HCT116 (cell line): ENCODE data around the gene GGACT. TPM values are rescaled to one million over a fixed set of nuclear protein-coding genes. Genes with fewer than 3 reads are reported as not detected.

Source experiments
- ATAC-seq: fragments of 200-7000 bp; cut with Tn5 transposase; 2 replicates; pipeline ENCODE4 v1.9.1; 2020; ENCODE audit warnings: mild to moderate bottlenecking, moderate library complexity
- BruUV-seq: library from RNA; stranded (reverse); fragments of 400-500 nt; replicated peaks from 2 replicates; lab custom pipeline; 2021; lab: Mats Ljungman, UMichigan
- CTCF ChIA-PET: fragments of 300-600 bp; sonication (Branson Sonifier 250); formaldehyde crosslinking; loops from one replicate; lab custom pipeline; 2021; ENCODE audit warnings: antibody characterized with exemption; lab: Charles Lee
- POLR2A ChIA-PET: fragments of 300-600, 350-600 bp; sonication (Branson Sonifier 250); formaldehyde crosslinking; loops from one replicate; lab custom pipeline; 2021; ENCODE audit warnings: antibody characterized with exemption; lab: Charles Lee
- RAD21 ChIA-PET, 2 experiments: fragments of 300-600 bp; sonication (Branson Sonifier 250); formaldehyde crosslinking; loops; one replicate each; lab custom pipeline; 2023; ENCODE audit warnings: low total read pairs in 2 of 2; ENCODE audit not compliant: uncharacterized antibody in 2 of 2, unreplicated experiment in 2 of 2, low non-redundant PET in 1 of 2; lab: Charles Lee
- DNase-seq: peaks from one replicate; pipeline ENCODE4 v3.0.0-alpha.2; 2010; ENCODE audit warnings: low read depth, low spot score
- H2AFZ ChIP-seq: fragments of 200-600 bp; shearing (Covaris generic), sonication (generic); 2 replicates; pipeline ENCODE4 v1.6.1; 2017; ENCODE audit warnings: low read depth, mixed run types, mixed read lengths, antibody characterized with exemption, low read length; ENCODE audit not compliant: poor library complexity, severe bottlenecking
- H3K27ac ChIP-seq: 2 replicates; pipeline ENCODE4 v1.5.1; 2012; ENCODE audit warnings: low read depth, low read length
- H3K27me3 ChIP-seq: fragments of 200-600 bp; sonication (generic); 2 replicates; pipeline ENCODE4 v1.6.1; 2016; ENCODE audit warnings: mixed run types, low read length, mixed read lengths; ENCODE audit not compliant: insufficient read depth
- H3K36me3 ChIP-seq, 2 experiments: fragments of 200-500 bp in 1 of 2; fragments of 200-600 bp in 1 of 2; sonication (Bioruptor generic) in 1 of 2; sonication (generic) in 1 of 2; 2 replicates each; pipeline versions ENCODE4 v1.5.1 to v1.6.1; 2014 to 2016; ENCODE audit warnings: low read length in 2 of 2, inconsistent platforms in 1 of 2, mixed read lengths in 1 of 2, mixed run types in 1 of 2; ENCODE audit not compliant: insufficient read depth in 2 of 2, control insufficient read depth in 1 of 2
- H3K4me1 ChIP-seq, 2 experiments: fragments of 200-600 bp in 1 of 2; sonication (generic) in 1 of 2; 2 replicates each; pipeline versions ENCODE4 v1.5.1 to v1.6.1; 2012 to 2017; ENCODE audit warnings: low read length in 2 of 2, inconsistent platforms in 1 of 2, mild to moderate bottlenecking in 1 of 2, mixed read lengths in 1 of 2, mixed run types in 1 of 2, moderate library complexity in 1 of 2; ENCODE audit not compliant: insufficient read depth in 2 of 2, control insufficient read depth in 1 of 2
- H3K4me2 ChIP-seq: fragments of 200-600 bp; sonication (generic); 2 replicates; pipeline ENCODE4 v1.6.1; 2017; ENCODE audit warnings: mixed run types, low read length, mixed read lengths
- H3K4me3 ChIP-seq, 2 experiments: fragments of 200-600 bp in 1 of 2; sonication (generic) in 1 of 2; replicated peaks in 1 of 2; 2 replicates each; pipeline ENCODE4 v1.5.1; 2011 to 2016; ENCODE audit warnings: low read length in 2 of 2, control low read depth in 1 of 2, low read depth in 1 of 2, mild to moderate bottlenecking in 1 of 2, mixed read lengths in 1 of 2, mixed run types in 1 of 2
- H3K79me2 ChIP-seq: fragments of 200-600 bp; sonication (generic); 2 replicates; pipeline ENCODE4 v1.6.1; 2017; ENCODE audit warnings: mild to moderate bottlenecking, mixed run types, low read length, moderate library complexity, mixed read lengths; ENCODE audit not compliant: insufficient read depth
- H3K9ac ChIP-seq: fragments of 200-600 bp; sonication (generic); 2 replicates; pipeline ENCODE4 v1.6.1; 2016; ENCODE audit warnings: low read length, mixed read lengths
- H3K9me2 ChIP-seq: fragments of 200-600 bp; sonication (generic), shearing (Covaris generic); 2 replicates; pipeline ENCODE4 v1.6.1; 2017; ENCODE audit warnings: mixed run types, mild to moderate bottlenecking, moderate library complexity; ENCODE audit not compliant: insufficient read depth
- H3K9me3 ChIP-seq, 2 experiments: fragments of 200-500 bp in 1 of 2; fragments of 200-600 bp in 1 of 2; sonication (Bioruptor generic) in 1 of 2; sonication (generic) in 1 of 2; 2 replicates each; pipeline ENCODE4 v1.6.1; 2014 to 2017; ENCODE audit warnings: low read length in 2 of 2, mixed read lengths in 2 of 2, inconsistent platforms in 1 of 2, low read depth in 1 of 2, mild to moderate bottlenecking in 1 of 2, mixed run types in 1 of 2, moderate library complexity in 1 of 2; ENCODE audit not compliant: control insufficient read depth in 1 of 2, insufficient read depth in 1 of 2
- H4K20me1 ChIP-seq: fragments of 200-600 bp; sonication (generic), shearing (Covaris generic); 2 replicates; pipeline ENCODE4 v1.6.1; 2017; ENCODE audit warnings: mixed run types, mild to moderate bottlenecking, moderate library complexity; ENCODE audit not compliant: insufficient read depth
- CBX3 ChIP-seq: IDR thresholded peaks from 2 replicates; pipeline ENCODE4 v1.6.1; 2012; ENCODE audit warnings: low read depth
- ELF1 ChIP-seq: IDR thresholded peaks from 2 replicates; pipeline ENCODE4 v1.6.1; 2012; ENCODE audit warnings: low read depth, borderline replicate concordance
- EZH2phosphoT487 ChIP-seq: fragments of 200-600 bp; IDR thresholded peaks from 2 replicates; pipeline ENCODE4 v1.6.1; 2018; ENCODE audit warnings: antibody characterized with exemption, borderline replicate concordance
- YY1 ChIP-seq: IDR thresholded peaks from 2 replicates; pipeline ENCODE4 v1.6.1; 2011; ENCODE audit warnings: low read length, low read depth, moderate library complexity, mild to moderate bottlenecking; ENCODE audit not compliant: insufficient replicate concordance; ENCODE audit errors: extremely low read depth
- intact Hi-C: fragments of 100-400 bp; cut with micrococcal nuclease; formaldehyde crosslinking; loops from 2 replicates; pipeline ENCODE4 v1.10.0; 2022
- total RNA-seq: library from RNA; stranded (reverse); gene quantifications from one replicate; pipeline ENCODE4 v1.2.1, GENCODE V29; 2021; ENCODE audit not compliant: unreplicated experiment
- TF ChIP-seq, protein P1 (sequence below): IDR thresholded peaks from 2 replicates; pipeline ENCODE4 v1.6.1; 2011; ENCODE audit warnings: mild to moderate bottlenecking, low read length, moderate library complexity; ENCODE audit not compliant: insufficient replicate concordance; ENCODE audit errors: extremely low read depth
- TF ChIP-seq, protein P2 (sequence below): IDR thresholded peaks from 2 replicates; pipeline ENCODE4 v1.6.1; 2012

GGACT gene
- total RNA-seq, 1 experiment from 2014 or later = 5.0 TPM

GRCh38 chr13:100506600-100507422 lies 81.8 kb downstream of the GGACT start:
- no peaks in the 10 kb centered on the region for H4K20me1 ChIP-seq
- peaks cover 5 to 13% of the 10 kb centered on the region in 2 experiments; a peak in 3 of 4 replicates for H3K4me1 ChIP-seq
- H3K9me3 ChIP-seq = no peaks in the 10 kb centered on the region
- no peak overlapping the region for H3K4me2 ChIP-seq
- H2AFZ ChIP-seq = no peak overlapping the region
- ChIA-PET CTCF (no interaction called here), RAD21 (no interaction called here), POLR2A (no interaction called here)
- no peak overlapping the region for H3K4me3 ChIP-seq
- H3K9ac ChIP-seq = no peak overlapping the region
- TF ChIP-seq, protein P1, sequence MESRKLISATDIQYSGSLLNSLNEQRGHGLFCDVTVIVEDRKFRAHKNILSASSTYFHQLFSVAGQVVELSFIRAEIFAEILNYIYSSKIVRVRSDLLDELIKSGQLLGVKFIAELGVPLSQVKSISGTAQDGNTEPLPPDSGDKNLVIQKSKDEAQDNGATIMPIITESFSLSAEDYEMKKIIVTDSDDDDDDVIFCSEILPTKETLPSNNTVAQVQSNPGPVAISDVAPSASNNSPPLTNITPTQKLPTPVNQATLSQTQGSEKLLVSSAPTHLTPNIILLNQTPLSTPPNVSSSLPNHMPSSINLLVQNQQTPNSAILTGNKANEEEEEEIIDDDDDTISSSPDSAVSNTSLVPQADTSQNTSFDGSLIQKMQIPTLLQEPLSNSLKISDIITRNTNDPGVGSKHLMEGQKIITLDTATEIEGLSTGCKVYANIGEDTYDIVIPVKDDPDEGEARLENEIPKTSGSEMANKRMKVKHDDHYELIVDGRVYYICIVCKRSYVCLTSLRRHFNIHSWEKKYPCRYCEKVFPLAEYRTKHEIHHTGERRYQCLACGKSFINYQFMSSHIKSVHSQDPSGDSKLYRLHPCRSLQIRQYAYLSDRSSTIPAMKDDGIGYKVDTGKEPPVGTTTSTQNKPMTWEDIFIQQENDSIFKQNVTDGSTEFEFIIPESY = no peak
- no peak for TF ChIP-seq CBX3
- TF ChIP-seq EZH2phosphoT487 = no peak
- TF ChIP-seq YY1 = no peak
- TF ChIP-seq ELF1 = no peak
- TF ChIP-seq, protein P2, sequence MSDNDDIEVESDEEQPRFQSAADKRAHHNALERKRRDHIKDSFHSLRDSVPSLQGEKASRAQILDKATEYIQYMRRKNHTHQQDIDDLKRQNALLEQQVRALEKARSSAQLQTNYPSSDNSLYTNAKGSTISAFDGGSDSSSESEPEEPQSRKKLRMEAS = no peak
- no peaks in the 10 kb centered on the region for H3K9me2 ChIP-seq
- no peaks in the 10 kb centered on the region for H3K27me3 ChIP-seq
- no peak overlapping the region for H3K27ac ChIP-seq
- H3K79me2 ChIP-seq = no peaks in the 10 kb centered on the region
- H3K36me3 ChIP-seq = no peaks in the 10 kb centered on the region
- no peak for ATAC-seq
- BruUV-seq = no TSS peak
- intact Hi-C loops = no loop called here
- DNase-seq = no peak
